GM19397 (cell line): Measurements from ENCODE around the gene SAT1.

Experiments
- ATAC-seq: cut with Tn5 transposase; IDR thresholded peaks from one replicate; pipeline ENCODE4 v1.9.1; 2021; ENCODE audit warnings: mild to moderate bottlenecking, moderate library complexity; ENCODE audit not compliant: unreplicated experiment

SAT1 gene

DNA sequence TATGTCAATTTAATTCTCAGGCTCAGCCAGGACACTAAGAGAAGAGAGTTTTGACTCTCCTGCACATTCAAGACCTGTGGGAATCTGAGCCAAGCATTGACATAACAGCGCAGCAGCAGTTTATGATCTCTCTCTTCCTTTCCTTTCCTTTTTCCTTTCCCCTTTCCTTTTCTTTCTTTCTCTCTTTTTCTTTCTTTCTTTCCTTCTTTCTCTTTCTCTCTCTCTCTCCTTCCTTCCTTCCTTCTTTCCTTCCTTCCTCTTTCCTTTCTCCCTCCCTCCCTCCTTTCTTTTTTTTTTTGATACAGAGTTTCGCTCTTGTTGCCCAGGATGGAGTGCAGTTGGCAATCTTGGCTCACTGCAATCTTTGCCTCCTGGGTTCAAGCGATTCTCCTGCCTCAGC lies 21.6 kb downstream of the SAT1 start:
- no peak for ATAC-seq

DNA sequence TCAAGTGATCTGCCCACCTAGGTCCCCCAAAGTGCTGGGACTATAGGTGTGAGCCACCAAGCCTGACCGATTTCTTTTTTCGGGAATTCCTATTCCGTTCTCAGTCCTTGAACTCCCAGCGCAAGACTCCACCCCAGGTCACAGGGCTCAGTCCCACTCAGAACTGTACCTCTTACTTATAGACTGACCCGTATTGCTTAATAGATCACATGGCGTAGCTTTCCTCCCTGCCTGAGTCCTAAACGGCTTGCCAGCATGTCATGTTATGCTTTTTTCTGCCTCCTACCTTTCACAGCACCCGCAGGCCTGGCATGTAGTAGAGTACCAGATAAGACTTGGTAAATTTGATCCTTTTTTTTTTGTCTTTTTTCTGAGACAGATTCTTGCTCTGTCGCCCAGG lies 22.4 kb downstream of the SAT1 start:
- ATAC-seq = no peak

GRCh38 chrX:23810279-23810678 lies 27.3 kb downstream of the SAT1 start:
- ATAC-seq = no peak

DNA sequence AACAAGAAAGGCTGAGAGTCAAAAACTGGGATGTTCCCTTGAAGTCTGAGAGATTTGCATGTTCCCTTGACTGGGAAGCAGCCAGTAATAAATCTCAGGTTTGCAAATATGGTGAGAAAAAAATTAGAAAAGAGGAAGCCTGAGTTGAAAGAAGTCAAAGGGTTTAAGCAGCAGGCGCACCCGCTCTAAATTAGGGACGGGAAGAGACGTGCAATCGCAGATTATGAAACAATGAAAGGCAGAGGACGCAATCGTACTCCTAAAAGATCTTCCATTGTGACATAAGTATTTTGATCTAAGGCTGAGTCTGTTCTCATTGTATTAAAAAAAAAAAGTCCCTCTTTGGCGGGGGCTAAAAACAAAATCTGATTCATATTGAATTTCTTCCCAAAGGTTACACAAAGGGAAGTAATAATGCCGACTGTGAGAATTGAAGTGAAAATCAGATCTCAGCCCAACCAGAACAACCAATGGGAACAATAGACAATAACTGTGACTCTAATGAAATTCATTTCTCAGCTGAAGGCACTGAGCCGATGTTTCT lies 28.2 kb downstream of the SAT1 start:
- no peak for ATAC-seq

DNA sequence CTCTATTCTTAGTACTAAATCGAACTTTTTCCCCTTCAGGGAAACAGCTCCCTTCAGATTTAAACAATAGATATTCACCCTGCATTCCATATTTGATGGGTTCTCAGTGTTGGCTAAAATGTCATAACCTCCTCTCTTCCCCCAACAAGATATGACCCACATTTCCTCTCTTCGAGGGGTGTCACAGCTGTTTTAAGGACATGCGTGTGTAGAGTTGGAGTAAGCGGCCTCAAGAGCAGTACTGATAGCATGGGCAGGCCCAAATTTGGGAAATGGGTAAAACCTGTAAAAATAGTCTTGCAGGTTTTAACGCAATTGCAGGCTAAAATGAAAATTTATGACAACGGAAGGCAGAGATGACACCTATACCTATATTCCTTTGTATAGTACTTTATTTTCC lies 28.7 kb downstream of the SAT1 start:
- no peak for ATAC-seq

- no peak for ATAC-seq
Measured at GRCh38 chrX:23813808-23814207, 30.8 kb downstream of the SAT1 start.

DNA sequence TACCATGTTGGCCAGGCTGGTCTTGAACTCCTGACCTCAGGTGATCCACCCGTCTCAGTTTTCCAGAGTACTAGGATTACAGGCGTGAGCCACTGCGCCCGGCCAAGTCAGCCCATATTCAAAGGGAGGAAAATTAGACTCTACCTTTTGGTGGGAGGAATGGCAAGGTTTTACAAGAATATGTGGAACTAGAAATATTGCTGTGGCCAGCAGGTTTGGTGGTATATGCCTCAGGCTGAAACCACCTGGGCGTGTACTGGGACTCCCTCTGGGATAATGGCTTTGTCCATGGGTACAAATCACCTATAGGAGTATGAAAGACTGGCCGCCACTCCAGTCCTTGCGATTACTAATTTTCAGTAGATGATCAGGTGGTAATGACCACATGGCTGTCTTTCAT lies 32.4 kb downstream of the SAT1 start:
- ATAC-seq = no peak

- no peak for ATAC-seq
Measured at GRCh38 chrX:23816179-23816578, 33.2 kb downstream of the SAT1 start.

GRCh38 chrX:23817979-23818336 lies 35.0 kb downstream of the SAT1 start:
- ATAC-seq = no peak

DNA sequence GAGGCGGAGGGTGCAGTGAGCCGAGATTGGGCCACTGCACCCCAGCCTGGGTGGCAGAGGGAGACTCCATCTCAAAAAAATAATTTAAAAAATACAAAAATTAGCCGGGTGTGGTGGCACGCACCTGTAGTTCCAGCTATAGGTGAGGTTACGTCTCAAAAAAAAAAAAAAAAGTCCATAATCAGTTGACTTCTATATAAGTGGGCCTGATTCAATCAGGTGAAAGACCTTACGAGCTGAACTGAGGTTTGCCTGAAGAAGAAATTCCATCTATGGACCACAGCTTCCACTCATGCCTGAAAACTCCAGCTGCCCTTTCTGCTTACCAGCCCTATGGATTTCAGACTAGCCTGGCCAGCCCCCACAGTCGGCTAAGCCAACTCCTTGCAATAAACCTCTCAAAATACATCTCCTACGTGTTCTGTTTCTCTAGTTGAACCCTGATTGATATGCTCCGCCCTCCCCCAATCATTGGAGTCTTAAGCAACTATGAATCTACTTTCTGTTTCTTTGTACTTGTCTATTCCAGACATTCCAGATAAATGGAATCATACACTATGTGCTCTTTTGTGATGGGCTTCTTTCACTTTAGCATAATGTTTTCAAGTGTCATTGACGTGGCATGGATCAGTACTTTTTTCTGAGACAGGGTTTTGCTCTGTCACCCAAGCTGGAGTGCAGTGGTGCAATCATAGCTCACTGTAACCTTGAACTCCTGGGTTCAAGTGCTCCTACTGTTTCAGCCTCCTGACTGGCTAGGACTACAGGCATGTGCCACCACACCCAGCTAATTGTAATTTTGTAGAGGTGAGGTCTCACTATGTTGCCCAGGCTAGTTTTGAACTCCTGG lies 36.6 kb downstream of the SAT1 start:
- ATAC-seq = no peak

- ATAC-seq = no peak
Measured at GRCh38 chrX:23820235-23820782, 37.3 kb downstream of the SAT1 start.

GRCh38 chrX:23821847-23822246 lies 38.9 kb downstream of the SAT1 start:
- ATAC-seq = no peak

DNA sequence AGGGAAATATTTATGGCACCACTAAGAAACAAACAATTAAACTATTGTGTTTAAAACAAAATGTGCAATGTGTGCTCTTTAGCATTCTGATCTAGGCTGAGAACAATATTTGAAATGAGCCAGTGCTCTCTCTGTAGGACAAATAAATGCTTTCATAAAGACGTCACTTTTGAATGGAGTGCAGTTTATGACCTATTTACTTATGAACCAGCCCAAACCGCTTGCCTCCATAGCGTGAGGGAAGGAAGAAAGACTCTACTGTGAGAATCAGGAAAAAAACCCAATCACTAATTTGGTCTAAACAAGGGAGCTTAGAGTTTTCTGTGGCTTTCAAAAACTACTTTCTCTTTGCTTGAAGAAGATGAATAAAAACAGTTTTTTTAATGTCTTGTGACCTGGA lies 39.4 kb downstream of the SAT1 start:
- ATAC-seq = no peak

DNA sequence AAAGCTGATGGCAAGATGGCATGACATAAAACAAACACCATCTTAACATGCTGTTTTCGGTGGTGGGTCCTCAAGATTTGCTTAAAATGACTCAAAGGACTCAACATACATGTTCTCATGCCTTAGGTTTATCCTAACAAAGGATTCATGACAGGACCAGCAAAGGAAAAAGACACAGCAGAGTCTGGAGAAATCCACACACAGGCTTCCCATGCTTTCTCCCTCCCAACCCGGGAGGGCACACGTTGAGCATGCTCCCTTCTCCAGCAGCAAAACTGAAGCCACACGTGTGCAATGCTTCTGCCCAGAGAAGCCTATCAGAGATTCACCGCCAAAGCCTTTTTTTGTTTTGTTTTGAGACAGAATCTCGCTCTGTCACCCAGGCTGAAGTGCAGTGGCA lies 39.9 kb downstream of the SAT1 start:
- ATAC-seq = no peak

- ATAC-seq = no peak
Measured at GRCh38 chrX:23825675-23826074, 42.7 kb downstream of the SAT1 start.

- ATAC-seq = no peak
Measured at GRCh38 chrX:23826216-23826615, 43.2 kb downstream of the SAT1 start.

GRCh38 chrX:23826653-23827052 lies 43.7 kb downstream of the SAT1 start:
- no peak for ATAC-seq

- no peak for ATAC-seq
Measured at GRCh38 chrX:23828881-23829280, 45.9 kb downstream of the SAT1 start.

DNA sequence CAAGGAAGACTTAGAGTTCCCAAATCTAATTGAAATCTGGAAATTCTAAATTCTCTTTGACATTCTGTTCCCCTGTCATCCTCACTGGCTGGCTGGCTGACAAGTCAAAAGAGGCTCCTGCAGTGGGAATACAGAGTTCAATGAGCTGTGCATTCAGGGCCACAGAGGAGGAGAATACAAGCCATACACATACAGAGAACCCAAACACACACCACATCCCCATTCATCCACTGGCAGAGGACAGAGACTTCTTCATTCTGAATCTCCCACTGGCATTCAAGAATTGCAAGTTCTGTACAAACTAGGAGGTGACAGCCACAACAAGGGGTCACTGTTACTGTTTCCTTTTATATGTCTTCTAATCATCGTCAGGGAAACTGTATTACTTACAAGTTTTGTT lies 49.7 kb downstream of the SAT1 start:
- ATAC-seq = no peak
